SK-MEL-5 (cell line): Measurements from ENCODE around the gene GATA6. TPM values are rescaled to one million over a fixed set of nuclear protein-coding genes. Genes with fewer than 3 reads are reported as not detected.
"Not testable (repeated sequence)": the region's sequence is repeated elsewhere in the genome, so short reads cannot be mapped to it uniquely, and the experiment has no call there.

Experiments used
- DNase-seq: peaks from one replicate; pipeline ENCODE4 v3.0.0-alpha.2; 2016; ENCODE audit warnings: low read depth, low spot score
- in situ Hi-C: cut with HindIII; loops from 2 replicates; pipeline ENCODE4 v1.10.0; 2016; ENCODE audit warnings: low sequenced_read_pairs, high pct_unique_total_duplicates, low pct_unique_long_range_greater_than_20kb
- total RNA-seq: library from RNA; depleted of rRNA; stranded (reverse); fragments of >200 nt; shearing (Covaris generic); gene quantifications from 2 replicates; pipeline ENCODE4 v1.2.3, GENCODE V29; 2014

Gene GATA6
- total RNA-seq, 1 experiment from 2014 or later: 2.1 TPM

- DNase-seq: no peak
- in situ Hi-C loops: no loop called here
Observed at GRCh38 chr18:22218835-22219234, 49.4 kb downstream of the GATA6 start.

GRCh38 chr18:22219568-22220355 is 50.4 kb downstream of the GATA6 start:
- in situ Hi-C loops: no loop called here
- peak; percentile 16 for DNase-seq

- in situ Hi-C loops, DNase-seq: not testable (repeated sequence)
Observed at GRCh38 chr18:22220585-22220984, 51.2 kb downstream of the GATA6 start.

- in situ Hi-C loops: no loop called here
- peak; percentile 23 for DNase-seq
Observed at GRCh38 chr18:22221350-22221749, 52.0 kb downstream of the GATA6 start.

GRCh38 chr18:22223254-22223964 is 54.0 kb downstream of the GATA6 start:
- in situ Hi-C loops: no loop called here

GRCh38 chr18:22223965-22224322 is 54.6 kb downstream of the GATA6 start:
- in situ Hi-C loops: no loop called here
- no peak for DNase-seq

More at GRCh38 chr18:22223254-22223964, 54.0 kb downstream of the GATA6 start:
- no peak for DNase-seq

GRCh38 chr18:22224339-22224738 is 55.0 kb downstream of the GATA6 start:
- DNase-seq: no peak
- in situ Hi-C loops: no loop called here

GRCh38 chr18:22226801-22227200 is 57.4 kb downstream of the GATA6 start:
- in situ Hi-C loops: no loop called here
- no peak for DNase-seq

- in situ Hi-C loops: no loop called here
- DNase-seq: no peak
Observed at GRCh38 chr18:22228976-22229375, 59.6 kb downstream of the GATA6 start.

- in situ Hi-C loops: no loop called here
- DNase-seq: no peak
Observed at GRCh38 chr18:22229456-22230124, 60.2 kb downstream of the GATA6 start.

- in situ Hi-C loops: no loop called here
- no peak for DNase-seq
Observed at GRCh38 chr18:22230471-22230945, 61.1 kb downstream of the GATA6 start.

GRCh38 chr18:22233266-22233665 is 63.9 kb downstream of the GATA6 start:
- in situ Hi-C loops: no loop called here
- DNase-seq: no peak

- no peak for DNase-seq
- in situ Hi-C loops: no loop called here
Observed at GRCh38 chr18:22238036-22238435, 68.6 kb downstream of the GATA6 start.

GRCh38 chr18:22238681-22239080 is 69.3 kb downstream of the GATA6 start:
- no peak for DNase-seq
- in situ Hi-C loops: no loop called here

- DNase-seq: no peak
- in situ Hi-C loops: no loop called here
Observed at GRCh38 chr18:22241921-22242361, 72.6 kb downstream of the GATA6 start.

GRCh38 chr18:22243513-22243912 is 74.1 kb downstream of the GATA6 start:
- in situ Hi-C loops: no loop called here

GRCh38 chr18:22250026-22250425 is 80.6 kb downstream of the GATA6 start:
- in situ Hi-C loops: no loop called here
- DNase-seq: no peak

More at GRCh38 chr18:22243513-22243912, 74.1 kb downstream of the GATA6 start:
- DNase-seq: no peak

GRCh38 chr18:22250591-22250996 is 81.2 kb downstream of the GATA6 start:
- no peak for DNase-seq
- in situ Hi-C loops: no loop called here
